ENCODE measurements around the gene TMEM106C.
"Not testable (repeated sequence)": the region's sequence is repeated elsewhere in the genome, so short reads cannot be mapped to it uniquely, and the experiment has no call there.

TMEM106C gene

GRCh38 chr12:47949441-47950341 lies 13.7 kb upstream of the TMEM106C start:
- DNase-seq: no peak

- DNase-seq: no peak
Measured at GRCh38 chr12:47950856-47951468, 12.4 kb upstream of the TMEM106C start.

- no peak for DNase-seq
Measured at GRCh38 chr12:47954058-47954457, 9.3 kb upstream of the TMEM106C start.

DNA sequence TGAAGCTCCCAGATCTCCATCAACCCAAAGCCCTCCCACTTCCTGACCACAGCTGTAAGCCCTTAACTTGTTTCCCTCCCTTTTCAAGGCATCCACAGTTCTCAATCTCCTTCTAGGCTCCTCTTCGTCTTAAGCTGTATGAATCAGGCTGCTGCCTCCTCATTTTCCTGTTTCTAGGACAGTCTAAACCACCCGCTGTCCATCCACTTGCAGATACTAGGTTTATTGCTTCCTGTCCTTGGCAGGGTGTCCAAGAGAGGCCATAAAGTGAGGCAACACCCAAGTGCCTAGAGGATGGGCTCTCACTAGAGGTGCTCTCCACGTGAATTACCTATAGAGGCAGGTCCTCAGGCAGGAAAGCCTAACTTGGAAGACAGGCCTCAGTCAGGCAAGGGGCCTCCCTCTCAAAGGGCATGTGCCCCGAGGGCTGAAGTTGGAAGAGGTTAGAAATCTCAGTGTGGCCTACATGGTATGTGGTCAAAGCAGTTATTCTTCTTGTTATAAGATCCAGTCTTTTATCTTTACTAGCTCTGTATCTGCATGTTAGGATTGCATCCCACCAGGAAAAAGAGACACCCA lies 8.8 kb upstream of the TMEM106C start:
- DNase-seq: no peak

GRCh38 chr12:47955059-47955458 lies 8.3 kb upstream of the TMEM106C start:
- DNase-seq: no peak

- DNase-seq: not testable (repeated sequence)
Measured at GRCh38 chr12:47957671-47958070, 5.7 kb upstream of the TMEM106C start.

DNA sequence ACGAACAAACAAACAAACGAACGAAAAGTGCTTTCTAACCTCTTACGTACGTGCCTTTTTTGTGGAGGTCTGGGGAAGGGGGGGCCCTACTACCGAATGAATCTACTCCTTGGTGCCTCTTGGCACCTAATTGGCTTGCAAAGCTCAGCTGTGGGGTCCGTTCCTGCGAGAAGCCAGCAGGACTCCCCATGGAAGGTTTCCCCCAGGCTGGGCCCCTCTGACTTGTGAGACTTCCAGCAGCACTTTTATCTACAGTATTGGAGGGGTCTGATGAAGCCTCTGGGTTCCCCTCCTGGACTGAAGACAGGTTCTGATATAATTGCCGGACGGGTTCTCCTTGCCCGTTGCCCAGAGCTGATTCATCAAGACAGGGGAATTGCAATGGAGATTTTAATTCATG lies 1.2 kb upstream of the TMEM106C start:
- no peak for DNase-seq

DNA sequence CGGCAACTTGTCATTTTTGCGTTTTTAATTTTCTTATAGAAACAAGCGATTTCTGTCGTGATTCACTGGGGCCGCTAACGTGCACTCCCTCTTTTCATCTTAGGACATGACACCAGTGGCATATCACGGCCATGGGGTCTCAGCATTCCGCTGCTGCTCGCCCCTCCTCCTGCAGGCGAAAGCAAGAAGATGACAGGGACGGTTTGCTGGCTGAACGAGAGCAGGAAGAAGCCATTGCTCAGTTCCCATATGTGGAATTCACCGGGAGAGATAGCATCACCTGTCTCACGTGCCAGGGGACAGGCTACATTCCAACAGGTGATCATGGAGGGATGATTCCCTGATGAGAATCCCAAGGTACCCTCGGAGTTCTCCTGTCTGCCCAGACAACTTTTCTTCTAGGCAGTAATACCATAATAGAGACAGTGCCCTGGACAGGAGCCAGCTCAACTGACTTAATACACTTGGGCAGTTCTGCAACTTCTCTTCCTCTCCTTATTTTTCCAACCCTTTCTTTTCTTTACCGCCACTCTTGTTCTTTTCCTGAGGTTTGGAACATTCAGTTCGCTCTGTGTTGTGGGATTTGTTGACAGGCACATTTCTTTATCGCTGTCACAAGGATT lies 821 bp downstream of the TMEM106C start:
- DNase-seq: no peak

DNA sequence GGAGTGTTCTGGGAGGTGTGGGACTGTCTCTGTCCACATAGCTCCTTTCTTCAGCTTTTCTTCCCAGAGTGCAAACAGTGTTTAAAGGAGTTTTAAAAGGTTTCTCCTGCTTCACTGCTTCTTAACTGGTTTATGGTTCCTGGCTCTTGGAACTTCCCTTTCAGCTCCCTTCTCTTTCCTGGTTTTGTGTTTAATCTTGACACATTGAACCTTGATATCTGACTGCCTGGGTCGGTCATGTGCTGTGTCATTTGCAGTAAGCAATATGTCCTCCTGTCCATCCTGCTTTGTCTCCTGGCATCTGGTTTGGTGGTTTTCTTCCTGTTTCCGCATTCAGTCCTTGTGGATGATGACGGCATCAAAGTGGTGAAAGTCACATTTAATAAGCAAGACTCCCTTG lies 2.2 kb downstream of the TMEM106C start:
- DNase-seq: no peak

DNA sequence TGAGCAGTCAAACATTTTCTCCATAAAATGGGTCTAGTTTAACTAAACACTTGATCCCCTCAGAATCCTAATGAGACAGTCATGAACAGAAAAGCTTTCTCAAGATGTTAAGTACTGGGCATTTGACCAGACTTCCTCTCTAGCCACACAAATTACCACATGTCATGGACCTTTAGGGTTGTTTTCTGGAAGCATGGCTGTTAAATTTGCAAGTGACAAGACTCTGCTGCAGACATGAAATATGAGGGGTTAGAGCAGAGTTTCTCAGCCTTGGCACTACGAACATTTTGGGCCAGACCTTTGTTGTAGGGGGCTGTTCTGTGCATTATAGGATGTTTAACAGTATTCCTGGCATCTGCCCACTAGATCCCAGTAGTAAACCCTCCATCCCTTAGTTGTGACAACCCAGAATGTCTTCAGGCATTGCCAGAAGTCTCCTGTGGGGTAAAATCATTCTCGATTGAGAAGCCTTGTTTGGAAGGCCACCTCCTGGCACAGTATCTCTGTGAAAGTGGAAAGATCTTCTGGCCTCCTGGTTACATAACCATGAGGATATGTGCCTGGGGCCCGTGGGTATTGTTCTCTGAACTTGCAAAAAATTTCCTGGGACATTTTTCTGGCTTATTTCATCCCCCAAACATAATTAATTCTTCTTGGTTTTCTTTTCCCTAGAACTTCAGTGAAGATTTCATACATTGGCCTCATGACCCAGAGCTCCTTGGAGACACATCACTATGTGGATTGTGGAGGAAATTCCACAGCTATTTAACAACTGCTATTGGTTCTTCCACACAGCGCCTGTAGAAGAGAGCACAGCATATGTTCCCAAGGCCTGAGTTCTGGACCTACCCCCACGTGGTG lies 4.3 kb downstream of the TMEM106C start:
- no peak for DNase-seq

DNA sequence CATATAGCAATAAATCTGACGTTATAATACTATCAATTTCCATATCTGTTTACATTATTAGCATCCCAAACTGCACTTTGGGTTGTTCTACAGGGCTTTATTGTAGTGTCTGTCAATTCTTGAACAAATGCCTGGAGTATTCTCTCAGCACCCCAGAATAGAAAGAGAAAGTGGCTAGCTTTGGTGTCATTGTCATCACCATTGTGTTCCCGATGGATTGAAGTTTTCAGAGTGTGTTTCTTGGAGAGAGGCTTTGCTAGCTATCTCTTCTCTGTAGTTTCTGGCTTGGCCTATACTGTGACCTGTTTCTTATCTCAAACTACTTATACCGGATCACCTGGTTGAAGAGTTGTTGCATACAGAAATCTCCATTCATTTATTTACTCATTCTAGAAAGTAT lies 6.4 kb downstream of the TMEM106C start:
- DNase-seq: no peak

GRCh38 chr12:47970843-47971242 lies 7.4 kb downstream of the TMEM106C start:
- no peak for DNase-seq

DNA sequence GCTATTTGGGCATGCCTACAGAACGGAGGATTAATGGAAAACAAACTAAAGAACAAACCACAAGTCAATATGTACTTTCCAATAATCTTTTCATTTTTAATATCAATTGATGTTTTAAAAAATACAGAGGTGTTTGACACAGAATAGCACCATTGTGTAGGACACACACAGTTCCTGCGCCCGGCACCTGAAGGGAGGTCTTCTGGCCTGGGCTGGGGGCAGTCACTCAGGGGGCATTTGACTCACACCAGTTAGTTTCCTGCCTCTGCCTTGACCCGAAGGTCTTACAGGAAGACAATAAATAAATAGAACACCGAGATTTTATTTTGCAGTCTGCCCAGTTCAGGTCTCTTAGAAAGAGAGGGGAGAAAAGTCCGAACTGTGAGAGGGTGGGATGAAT lies 9.5 kb downstream of the TMEM106C start:
- DNase-seq: no peak

GRCh38 chr12:47973870-47974269 lies 10.5 kb downstream of the TMEM106C start:
- DNase-seq: no peak

DNA sequence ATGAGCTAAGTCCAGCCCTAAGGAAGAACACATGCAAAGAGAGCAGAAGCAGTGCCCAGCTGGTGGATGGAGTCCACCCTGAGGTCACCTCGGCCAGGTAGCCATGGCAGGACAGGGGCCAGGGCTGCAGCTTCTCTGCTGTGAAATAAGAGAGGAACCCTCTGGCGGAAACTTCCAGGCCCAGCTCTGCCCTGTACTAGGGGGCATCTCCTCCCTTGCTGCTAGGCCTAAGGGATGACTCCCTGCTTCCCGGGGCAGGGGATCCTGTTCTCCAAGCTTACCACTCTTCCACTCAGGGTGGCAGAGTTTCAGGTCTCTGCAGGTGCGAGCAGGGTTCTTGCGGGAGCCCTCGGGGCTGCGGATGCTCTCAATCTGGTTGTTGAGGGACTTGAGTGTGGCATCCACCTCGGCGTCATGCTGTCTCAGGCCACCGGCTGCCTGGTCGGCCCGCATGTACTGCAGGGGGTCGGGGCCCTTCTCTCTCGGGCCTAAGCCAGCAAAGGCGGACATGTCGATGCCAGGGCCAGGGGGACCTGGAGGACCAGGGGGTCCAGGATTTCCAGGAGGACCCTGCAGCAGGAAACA lies 11.7 kb downstream of the TMEM106C start:
- DNase-seq: no peak

DNA sequence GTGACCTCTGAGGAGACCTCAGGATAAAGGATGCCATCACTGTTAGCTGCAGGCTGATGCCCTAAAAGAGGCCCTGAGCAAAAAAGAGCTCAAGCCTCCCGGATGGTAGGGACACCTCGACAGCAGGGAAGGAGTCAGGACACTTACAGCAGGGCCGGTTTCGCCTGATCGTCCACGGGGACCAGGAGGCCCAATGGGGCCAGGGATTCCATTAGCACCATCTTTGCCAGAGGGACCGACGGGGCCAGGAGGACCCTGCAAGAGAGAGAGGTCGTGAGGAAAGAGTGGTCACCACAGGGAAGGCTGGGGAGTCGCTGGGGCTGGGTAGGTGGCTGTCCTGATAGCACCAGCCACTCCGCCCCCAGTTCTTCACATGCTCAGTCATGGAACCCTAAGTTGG lies 12.4 kb downstream of the TMEM106C start:
- DNase-seq: no peak

- DNase-seq: no peak
Measured at GRCh38 chr12:47977046-47977771, 13.8 kb downstream of the TMEM106C start.

- DNase-seq: no peak
Measured at GRCh38 chr12:47977772-47978597, 14.6 kb downstream of the TMEM106C start.

DNA sequence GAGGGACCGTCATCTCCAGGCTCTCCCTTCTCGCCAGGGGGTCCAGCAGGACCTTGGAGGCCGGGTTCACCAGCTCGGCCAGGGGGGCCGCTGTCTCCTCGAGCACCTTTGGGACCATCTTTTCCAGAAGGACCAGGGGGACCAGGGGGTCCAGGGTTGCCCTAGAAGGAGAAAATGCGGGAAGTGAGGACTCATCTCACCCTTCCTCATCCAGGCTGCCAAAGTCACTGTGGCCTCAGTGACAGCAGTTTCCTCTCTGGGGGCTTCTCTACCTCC lies 15.1 kb downstream of the TMEM106C start:
- no peak for DNase-seq

DNA sequence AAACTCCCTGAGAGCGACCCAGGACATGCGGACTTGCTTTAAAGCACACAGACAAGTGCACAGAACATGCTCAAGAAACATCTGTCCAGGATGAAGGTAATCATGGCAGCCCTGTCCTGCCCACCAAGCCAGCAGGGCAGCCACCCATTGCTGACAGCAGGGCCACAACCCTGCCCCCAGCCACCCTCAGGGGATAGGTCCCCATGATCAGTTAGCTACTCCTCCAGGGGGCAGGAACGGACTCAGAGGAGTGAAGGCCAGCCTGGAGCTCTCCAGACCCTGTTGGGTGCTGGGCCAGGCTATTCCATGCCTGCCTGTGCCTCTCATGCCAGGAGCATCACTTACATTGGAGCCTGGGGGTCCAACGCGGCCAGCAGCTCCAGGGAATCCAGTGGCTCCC lies 15.8 kb downstream of the TMEM106C start:
- no peak for DNase-seq

DNA sequence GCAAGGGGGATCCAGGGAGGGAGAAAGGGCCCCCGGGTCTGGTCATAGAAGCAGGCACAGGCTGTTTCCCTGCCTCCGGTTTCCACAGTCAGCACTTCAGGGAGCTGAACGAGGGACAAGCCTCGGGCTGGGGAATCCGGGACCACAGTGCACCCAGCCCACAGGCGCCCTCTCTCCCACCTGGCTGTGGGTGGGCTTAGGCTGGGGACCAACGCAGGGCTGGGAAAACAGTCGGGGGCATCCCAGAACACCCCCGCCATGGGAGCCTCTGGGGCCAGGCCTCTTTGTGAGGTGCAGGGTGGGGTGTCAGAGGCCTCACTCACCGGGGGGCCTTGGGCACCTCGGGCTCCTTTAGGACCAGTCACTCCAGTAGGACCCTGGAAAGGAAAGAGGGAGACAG lies 16.3 kb downstream of the TMEM106C start:
- no peak for DNase-seq

Measured in cerebellar nuclear complex (tissue), 1 donor.